ENCODE results near the gene ATG4B. TPM values are rescaled to one million over a fixed set of nuclear protein-coding genes. Genes with fewer than 3 reads are reported as not detected.
A peak's percentile ranks its signal among the peaks of the same experiment; 100 is the strongest.

The ATG4B gene
- total RNA-seq, 1 donor from 2014 or later, result 112 TPM

- H3K36me3 Mint-ChIP-seq (ENCODE audit: low read depth), result no peaks in the 10 kb centered on the region
- DNase-seq (ENCODE audit: low read depth, low spot score), result no peak
- H3K4me1 Mint-ChIP-seq, result peaks cover 19% of the 10 kb centered on the region
- no peaks in the 10 kb centered on the region for H3K27me3 Mint-ChIP-seq (ENCODE audit: low read depth)
- no peaks in the 10 kb centered on the region for H3K9me3 Mint-ChIP-seq
- no peak for TF ChIP-seq CTCF (conservative IDR thresholded peaks at IDR 0.05)
- no peak overlapping the region for H3K4me3 Mint-ChIP-seq
- H3K27ac Mint-ChIP-seq (ENCODE audit: unreplicated experiment), result no peak overlapping the region
Measured at GRCh38 chr2:241668354-241668753, 30.9 kb downstream of the ATG4B start.

- H3K36me3 Mint-ChIP-seq (ENCODE audit: low read depth), result no peaks in the 10 kb centered on the region
Measured at GRCh38 chr2:241668839-241669238, 31.3 kb downstream of the ATG4B start.

GRCh38 chr2:241670333-241671110 is 33.0 kb downstream of the ATG4B start:
- H3K27ac Mint-ChIP-seq (ENCODE audit: unreplicated experiment), result peak overlapping the region; percentile 43
- H3K27me3 Mint-ChIP-seq (ENCODE audit: low read depth), result no peaks in the 10 kb centered on the region
- no peak for DNase-seq (ENCODE audit: low read depth, low spot score)
- H3K4me3 Mint-ChIP-seq, result peak overlapping the region; percentile 19
- no peak for TF ChIP-seq CTCF (conservative IDR thresholded peaks at IDR 0.05)
- no peaks in the 10 kb centered on the region for H3K36me3 Mint-ChIP-seq (ENCODE audit: low read depth)
- H3K4me1 Mint-ChIP-seq, result peaks cover 14% of the 10 kb centered on the region
- no peaks in the 10 kb centered on the region for H3K9me3 Mint-ChIP-seq

More at GRCh38 chr2:241668839-241669238, 31.3 kb downstream of the ATG4B start:
- DNase-seq (ENCODE audit: low read depth, low spot score), result no peak
- Mint-ChIP-seq H3K4me1 (peaks cover 19% of the 10 kb centered on the region), H3K9me3 (no peaks in the 10 kb centered on the region), H3K27me3 (ENCODE audit: low read depth) (no peaks in the 10 kb centered on the region), H3K27ac (ENCODE audit: unreplicated experiment) (no peak overlapping the region), H3K4me3 (no peak overlapping the region)
- TF ChIP-seq CTCF (conservative IDR thresholded peaks at IDR 0.05), result no peak

GRCh38 chr2:241671457-241672240 is 34.2 kb downstream of the ATG4B start:
- H3K36me3 Mint-ChIP-seq (ENCODE audit: low read depth), result no peaks in the 10 kb centered on the region
- no peak overlapping the region for H3K27ac Mint-ChIP-seq (ENCODE audit: unreplicated experiment)
- no peaks in the 10 kb centered on the region for H3K9me3 Mint-ChIP-seq
- peaks cover 2% of the 10 kb centered on the region for H3K4me1 Mint-ChIP-seq
- DNase-seq (ENCODE audit: low read depth, low spot score), result no peak
- TF ChIP-seq CTCF (conservative IDR thresholded peaks at IDR 0.05), result no peak
- no peak overlapping the region for H3K4me3 Mint-ChIP-seq
- H3K27me3 Mint-ChIP-seq (ENCODE audit: low read depth), result no peaks in the 10 kb centered on the region

GRCh38 chr2:241672243-241673188 is 35.0 kb downstream of the ATG4B start:
- no peak for TF ChIP-seq CTCF (conservative IDR thresholded peaks at IDR 0.05)
- Mint-ChIP-seq H3K9me3 (no peaks in the 10 kb centered on the region), H3K4me3 (no peak overlapping the region), H3K36me3 (ENCODE audit: low read depth) (no peaks in the 10 kb centered on the region), H3K27ac (ENCODE audit: unreplicated experiment) (peak overlapping the region; percentile 43), H3K4me1 (no peaks in the 10 kb centered on the region), H3K27me3 (ENCODE audit: low read depth) (no peaks in the 10 kb centered on the region)
- no peak for DNase-seq (ENCODE audit: low read depth, low spot score)

Measured in neural crest cell (in vitro differentiated cells).